HEK293 (cell line): Measurements from ENCODE around the gene KLK5.

Source experiments
- CTCF ChIA-PET: fragments of 350-600 bp; formaldehyde crosslinking; extraction: SDS; loops from one replicate; lab custom pipeline; 2021; ENCODE audit warnings: antibody characterized with exemption; lab: Yijun Ruan, JAX
- POLR2A ChIA-PET: fragments of 300-600 bp; formaldehyde crosslinking; extraction: SDS; loops from one replicate; lab custom pipeline; 2020; ENCODE audit warnings: antibody characterized with exemption, inconsistent platforms; lab: Yijun Ruan, JAX
- H3K27ac ChIP-seq: fragments of 200-500 bp; sonication (Bioruptor generic); 2 replicates; pipeline ENCODE4 v1.5.1; 2014; ENCODE audit warnings: low read depth, low read length, control low read depth, inconsistent platforms; ENCODE audit errors: extremely low read depth
- H3K36me3 ChIP-seq, 2 experiments: fragments of 200-500 bp in 1 of 2; sonication (Bioruptor generic) in 1 of 2; 1 replicate in 1 of 2; 2 replicates in 1 of 2; pipeline ENCODE4 v1.5.1; 2014 to 2017; ENCODE audit warnings: inconsistent platforms in 2 of 2, low read length in 2 of 2; ENCODE audit not compliant: control insufficient read depth in 2 of 2, insufficient read depth in 1 of 2
- H3K4me1 ChIP-seq: fragments of 200-500 bp; sonication (Bioruptor generic); 2 replicates; pipeline ENCODE4 v1.5.1; 2014; ENCODE audit warnings: mild to moderate bottlenecking, low read length, inconsistent platforms; ENCODE audit not compliant: control insufficient read depth, insufficient read depth
- H3K4me3 ChIP-seq: 2 replicates; pipeline ENCODE4 v1.5.1; 2011; ENCODE audit warnings: low read depth, mild to moderate bottlenecking, control low read depth, low read length, moderate library complexity
- H3K9me3 ChIP-seq: fragments of 200-500 bp; sonication (Bioruptor generic); 2 replicates; pipeline ENCODE4 v1.5.1; 2014; ENCODE audit warnings: low read depth, low read length, inconsistent platforms; ENCODE audit not compliant: control insufficient read depth, insufficient read depth
- FEZF1 ChIP-seq: fragments of 450-650 bp; formaldehyde crosslinking; IDR thresholded peaks from 2 replicates; pipeline ENCODE4 v1.5.1; 2016; ENCODE audit warnings: missing biosample characterization, missing genetic modification characterization
- KLF9 ChIP-seq: fragments of 450-650 bp; formaldehyde crosslinking; IDR thresholded peaks from 2 replicates; pipeline ENCODE4 v1.5.1; 2016; ENCODE audit warnings: missing biosample characterization, missing genetic modification characterization, low read depth
- RBAK ChIP-seq: fragments of 450-650 bp; formaldehyde crosslinking; IDR thresholded peaks from 2 replicates; pipeline ENCODE4 v1.5.1; 2016; ENCODE audit warnings: missing biosample characterization, missing genetic modification characterization
- SP7 ChIP-seq: fragments of 450-650 bp; formaldehyde crosslinking; IDR thresholded peaks from 2 replicates; pipeline ENCODE4 v1.5.1; 2016; ENCODE audit warnings: missing biosample characterization, missing genetic modification characterization
- ZBTB7A ChIP-seq: fragments of 450-650 bp; formaldehyde crosslinking; IDR thresholded peaks from 2 replicates; pipeline ENCODE4 v1.5.1; 2016; ENCODE audit warnings: low read depth, missing biosample characterization, missing genetic modification characterization
- ZFP41 ChIP-seq: fragments of 450-650 bp; formaldehyde crosslinking; IDR thresholded peaks from 2 replicates; pipeline ENCODE4 v1.5.1; 2016; ENCODE audit warnings: missing biosample characterization, missing genetic modification characterization, borderline replicate concordance
- ZNF138 ChIP-seq: fragments of 450-650 bp; formaldehyde crosslinking; IDR thresholded peaks from 2 replicates; pipeline ENCODE4 v1.5.1; 2016; ENCODE audit warnings: missing biosample characterization, missing genetic modification characterization, borderline replicate concordance
- ZNF16 ChIP-seq: fragments of 450-650 bp; formaldehyde crosslinking; IDR thresholded peaks from 2 replicates; pipeline ENCODE4 v1.5.1; 2016; ENCODE audit warnings: low read depth, missing biosample characterization, missing genetic modification characterization
- ZNF175 ChIP-seq: fragments of 450-650 bp; formaldehyde crosslinking; IDR thresholded peaks from 2 replicates; pipeline ENCODE4 v1.5.1; 2016; ENCODE audit warnings: missing biosample characterization, missing genetic modification characterization
- ZNF426 ChIP-seq: fragments of 450-650 bp; formaldehyde crosslinking; IDR thresholded peaks from 2 replicates; pipeline ENCODE4 v1.5.1; 2017; ENCODE audit warnings: missing biosample characterization, missing genetic modification characterization, mild to moderate bottlenecking, inconsistent platforms, moderate library complexity
- ZNF544 ChIP-seq: fragments of 450-650 bp; formaldehyde crosslinking; IDR thresholded peaks from 2 replicates; pipeline ENCODE4 v1.5.0; 2017; ENCODE audit warnings: missing biosample characterization, missing genetic modification characterization
- ZNF549 ChIP-seq: fragments of 450-650 bp; IDR thresholded peaks from 2 replicates; pipeline ENCODE4 v1.5.1; 2018; ENCODE audit warnings: missing biosample characterization, missing genetic modification characterization, mild to moderate bottlenecking, inconsistent platforms, moderate library complexity
- ZNF555 ChIP-seq: fragments of 450-650 bp; formaldehyde crosslinking; conservative IDR thresholded peaks from 2 replicates; pipeline ENCODE4 v1.5.1; 2017; ENCODE audit warnings: missing biosample characterization, mild to moderate bottlenecking, missing genetic modification characterization, inconsistent platforms
- ZNF626 ChIP-seq: fragments of 450-650 bp; sonication (Bioruptor Pico); formaldehyde crosslinking; IDR thresholded peaks from 2 replicates; pipeline ENCODE4 v1.5.1; 2018; ENCODE audit warnings: missing biosample characterization, missing genetic modification characterization, inconsistent platforms
- ZNF837 ChIP-seq: fragments of 450-650 bp; formaldehyde crosslinking; IDR thresholded peaks from 2 replicates; pipeline ENCODE4 v1.5.1; 2016; ENCODE audit warnings: missing biosample characterization, missing genetic modification characterization
- TF ChIP-seq, protein P1 (sequence below): fragments of 450-650 bp; formaldehyde crosslinking; IDR thresholded peaks from 2 replicates; pipeline ENCODE4 v1.5.1; 2016; ENCODE audit warnings: missing biosample characterization, missing genetic modification characterization
- TF ChIP-seq, protein P2 (sequence below): fragments of 450-650 bp; formaldehyde crosslinking; IDR thresholded peaks from 2 replicates; pipeline ENCODE4 v1.5.1; 2017; ENCODE audit warnings: missing biosample characterization, missing genetic modification characterization
- TF ChIP-seq, protein P3 (sequence below): fragments of 450-650 bp; formaldehyde crosslinking; conservative IDR thresholded peaks from 2 replicates; pipeline ENCODE4 v1.5.1; 2016; ENCODE audit warnings: low read depth, missing biosample characterization, missing genetic modification characterization
- TF ChIP-seq, protein P4 (sequence below): fragments of 450-650 bp; formaldehyde crosslinking; IDR thresholded peaks from 2 replicates; pipeline ENCODE4 v1.5.1; 2016; ENCODE audit warnings: missing biosample characterization, missing genetic modification characterization
- TF ChIP-seq, protein P5 (sequence below): fragments of 450-650 bp; formaldehyde crosslinking; IDR thresholded peaks from 2 replicates; pipeline ENCODE4 v1.5.1; 2016; ENCODE audit warnings: missing biosample characterization, missing genetic modification characterization
- TF ChIP-seq, protein P6 (sequence below): fragments of 450-650 bp; formaldehyde crosslinking; IDR thresholded peaks from 2 replicates; pipeline ENCODE4 v1.5.1; 2016; ENCODE audit warnings: missing biosample characterization, missing genetic modification characterization

Gene KLK5

DNA sequence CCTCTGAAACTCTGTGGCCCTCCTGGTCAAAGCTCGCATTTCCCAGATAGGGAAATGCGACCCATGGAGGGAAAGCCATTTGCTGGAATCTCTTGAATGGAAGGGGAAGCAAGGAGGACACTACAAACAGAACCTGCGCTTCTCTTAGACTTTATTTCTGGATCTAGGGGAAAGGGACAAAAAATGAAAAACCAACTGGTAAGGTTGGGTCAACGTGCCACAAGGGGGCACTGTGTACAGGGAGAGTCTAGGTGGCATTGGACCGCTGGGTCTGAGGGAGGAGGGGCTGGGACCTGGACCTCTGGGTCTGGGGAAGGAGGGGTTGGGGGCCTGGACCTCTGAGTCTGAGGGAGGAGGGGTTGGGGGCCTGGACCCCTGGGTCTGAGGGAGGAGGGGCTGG lies 46.6 kb downstream of the KLK5 start:
- CTCF ChIA-PET: interaction anchor here (0.6 to 1.7 kb wide), 24 partner anchors 8 to 489 kb away, joined by 3 to 32 read pairs (median 4); partner anchors contain the start of gene KLK2
- H3K27ac ChIP-seq: no peak overlapping the region
- no peak for TF ChIP-seq ZNF16 (tag by site-specific recombination)
- TF ChIP-seq, protein P1, sequence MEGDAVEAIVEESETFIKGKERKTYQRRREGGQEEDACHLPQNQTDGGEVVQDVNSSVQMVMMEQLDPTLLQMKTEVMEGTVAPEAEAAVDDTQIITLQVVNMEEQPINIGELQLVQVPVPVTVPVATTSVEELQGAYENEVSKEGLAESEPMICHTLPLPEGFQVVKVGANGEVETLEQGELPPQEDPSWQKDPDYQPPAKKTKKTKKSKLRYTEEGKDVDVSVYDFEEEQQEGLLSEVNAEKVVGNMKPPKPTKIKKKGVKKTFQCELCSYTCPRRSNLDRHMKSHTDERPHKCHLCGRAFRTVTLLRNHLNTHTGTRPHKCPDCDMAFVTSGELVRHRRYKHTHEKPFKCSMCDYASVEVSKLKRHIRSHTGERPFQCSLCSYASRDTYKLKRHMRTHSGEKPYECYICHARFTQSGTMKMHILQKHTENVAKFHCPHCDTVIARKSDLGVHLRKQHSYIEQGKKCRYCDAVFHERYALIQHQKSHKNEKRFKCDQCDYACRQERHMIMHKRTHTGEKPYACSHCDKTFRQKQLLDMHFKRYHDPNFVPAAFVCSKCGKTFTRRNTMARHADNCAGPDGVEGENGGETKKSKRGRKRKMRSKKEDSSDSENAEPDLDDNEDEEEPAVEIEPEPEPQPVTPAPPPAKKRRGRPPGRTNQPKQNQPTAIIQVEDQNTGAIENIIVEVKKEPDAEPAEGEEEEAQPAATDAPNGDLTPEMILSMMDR (tag by site-specific recombination): 0 out of 2 replicates have a peak, but pooled peaks have one; percentile 22
- H3K36me3 ChIP-seq: no peaks in the 10 kb centered on the region
- H3K4me1 ChIP-seq: no peaks in the 10 kb centered on the region; the same call in 1 of the 2 replicates
- no peak overlapping the region for H3K4me3 ChIP-seq
- no peaks in the 10 kb centered on the region for H3K9me3 ChIP-seq
- POLR2A ChIA-PET: interaction anchor here (0.6 kb wide), 1 partner anchor 18 kb away, joined by 3 read pairs; no protein-coding TSS in a partner anchor

DNA sequence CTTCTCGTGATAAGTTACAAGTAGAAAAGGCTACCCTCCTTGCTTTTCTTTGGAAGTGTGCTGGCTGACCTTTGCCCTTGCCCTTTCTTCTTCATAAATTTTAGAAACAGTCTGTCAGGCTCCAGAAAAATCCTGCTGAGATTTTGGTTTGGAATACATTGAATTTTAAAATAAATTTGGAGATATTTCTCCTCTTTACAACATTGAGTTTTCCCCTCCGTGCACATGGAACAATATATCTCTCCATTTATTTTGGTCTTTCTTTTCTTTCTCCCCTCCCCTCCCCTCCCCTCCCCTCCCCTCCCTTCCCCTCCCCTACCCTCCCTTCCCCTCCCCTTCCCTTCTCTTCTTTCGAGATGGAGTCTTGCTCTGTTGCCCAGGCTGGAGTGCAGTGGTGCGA lies 50.2 kb downstream of the KLK5 start:
- CTCF ChIA-PET: no interaction called here
- TF ChIP-seq ZNF555 (tag by site-specific recombination): no peak
- no peak for TF ChIP-seq ZBTB7A
- no peak for TF ChIP-seq ZNF175 (tag by site-specific recombination)
- H3K36me3 ChIP-seq: no peaks in the 10 kb centered on the region
- no peak overlapping the region for H3K27ac ChIP-seq
- no peaks in the 10 kb centered on the region for H3K4me1 ChIP-seq
- H3K9me3 ChIP-seq: no peaks in the 10 kb centered on the region
- POLR2A ChIA-PET: no interaction called here
- no peak overlapping the region for H3K4me3 ChIP-seq

DNA sequence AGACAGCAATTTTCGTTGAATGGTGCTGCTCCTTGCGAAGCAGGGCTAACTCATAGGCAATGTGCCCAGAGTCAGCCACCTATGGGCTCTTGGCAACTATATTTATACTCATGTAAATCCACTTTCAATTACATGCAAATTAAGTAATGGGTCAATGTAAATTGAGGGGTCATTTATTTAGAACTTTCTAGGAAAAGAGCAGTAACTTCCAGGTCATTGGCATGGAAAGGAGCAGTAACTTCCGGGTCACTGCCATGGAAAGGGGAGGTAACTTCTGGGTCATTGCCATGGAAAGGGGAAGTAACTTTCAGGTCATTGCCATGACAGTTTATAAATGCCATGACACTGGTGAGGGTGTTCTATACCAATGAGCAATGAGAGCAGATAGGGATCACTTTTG lies 53.3 kb downstream of the KLK5 start:
- Histone ChIP-seq H3K9me3 (no peaks in the 10 kb centered on the region), H3K36me3 (no peaks in the 10 kb centered on the region), H3K4me3 (no peak overlapping the region), H3K27ac (no peak overlapping the region), H3K4me1 (no peaks in the 10 kb centered on the region; the same call in 1 of the 2 replicates)
- POLR2A ChIA-PET: no interaction called here
- CTCF ChIA-PET: interaction anchor here (2.1 kb wide), 1 partner anchor 22 kb away, joined by 18 read pairs; no protein-coding TSS in a partner anchor
- TF ChIP-seq ZNF549 (tag by site-specific recombination): no peak
- TF ChIP-seq, protein P2, sequence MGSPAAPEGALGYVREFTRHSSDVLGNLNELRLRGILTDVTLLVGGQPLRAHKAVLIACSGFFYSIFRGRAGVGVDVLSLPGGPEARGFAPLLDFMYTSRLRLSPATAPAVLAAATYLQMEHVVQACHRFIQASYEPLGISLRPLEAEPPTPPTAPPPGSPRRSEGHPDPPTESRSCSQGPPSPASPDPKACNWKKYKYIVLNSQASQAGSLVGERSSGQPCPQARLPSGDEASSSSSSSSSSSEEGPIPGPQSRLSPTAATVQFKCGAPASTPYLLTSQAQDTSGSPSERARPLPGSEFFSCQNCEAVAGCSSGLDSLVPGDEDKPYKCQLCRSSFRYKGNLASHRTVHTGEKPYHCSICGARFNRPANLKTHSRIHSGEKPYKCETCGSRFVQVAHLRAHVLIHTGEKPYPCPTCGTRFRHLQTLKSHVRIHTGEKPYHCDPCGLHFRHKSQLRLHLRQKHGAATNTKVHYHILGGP (tag by site-specific recombination): peak; percentile 71; the same call in 1 of the 2 replicates
- no peak for TF ChIP-seq RBAK (tag by site-specific recombination)
- TF ChIP-seq, protein P3, sequence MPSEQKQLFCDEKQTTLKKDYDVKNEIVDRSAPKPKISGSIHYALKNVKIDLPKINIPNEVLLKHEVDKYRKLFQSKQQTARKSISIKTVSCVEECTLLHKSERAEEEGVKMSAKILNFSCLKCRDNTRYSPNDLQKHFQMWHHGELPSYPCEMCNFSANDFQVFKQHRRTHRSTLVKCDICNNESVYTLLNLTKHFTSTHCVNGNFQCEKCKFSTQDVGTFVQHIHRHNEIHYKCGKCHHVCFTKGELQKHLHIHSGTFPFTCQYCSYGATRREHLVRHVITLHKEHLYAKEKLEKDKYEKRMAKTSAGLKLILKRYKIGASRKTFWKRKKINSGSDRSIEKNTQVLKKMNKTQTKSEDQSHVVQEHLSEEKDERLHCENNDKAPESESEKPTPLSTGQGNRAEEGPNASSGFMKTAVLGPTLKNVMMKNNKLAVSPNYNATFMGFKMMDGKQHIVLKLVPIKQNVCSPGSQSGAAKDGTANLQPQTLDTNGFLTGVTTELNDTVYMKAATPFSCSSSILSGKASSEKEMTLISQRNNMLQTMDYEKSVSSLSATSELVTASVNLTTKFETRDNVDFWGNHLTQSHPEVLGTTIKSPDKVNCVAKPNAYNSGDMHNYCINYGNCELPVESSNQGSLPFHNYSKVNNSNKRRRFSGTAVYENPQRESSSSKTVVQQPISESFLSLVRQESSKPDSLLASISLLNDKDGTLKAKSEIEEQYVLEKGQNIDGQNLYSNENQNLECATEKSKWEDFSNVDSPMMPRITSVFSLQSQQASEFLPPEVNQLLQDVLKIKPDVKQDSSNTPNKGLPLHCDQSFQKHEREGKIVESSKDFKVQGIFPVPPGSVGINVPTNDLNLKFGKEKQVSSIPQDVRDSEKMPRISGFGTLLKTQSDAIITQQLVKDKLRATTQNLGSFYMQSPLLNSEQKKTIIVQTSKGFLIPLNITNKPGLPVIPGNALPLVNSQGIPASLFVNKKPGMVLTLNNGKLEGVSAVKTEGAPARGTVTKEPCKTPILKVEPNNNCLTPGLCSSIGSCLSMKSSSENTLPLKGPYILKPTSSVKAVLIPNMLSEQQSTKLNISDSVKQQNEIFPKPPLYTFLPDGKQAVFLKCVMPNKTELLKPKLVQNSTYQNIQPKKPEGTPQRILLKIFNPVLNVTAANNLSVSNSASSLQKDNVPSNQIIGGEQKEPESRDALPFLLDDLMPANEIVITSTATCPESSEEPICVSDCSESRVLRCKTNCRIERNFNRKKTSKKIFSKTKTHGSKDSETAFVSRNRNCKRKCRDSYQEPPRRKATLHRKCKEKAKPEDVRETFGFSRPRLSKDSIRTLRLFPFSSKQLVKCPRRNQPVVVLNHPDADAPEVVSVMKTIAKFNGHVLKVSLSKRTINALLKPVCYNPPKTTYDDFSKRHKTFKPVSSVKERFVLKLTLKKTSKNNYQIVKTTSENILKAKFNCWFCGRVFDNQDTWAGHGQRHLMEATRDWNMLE (tag by site-specific recombination): peak; percentile 56
- TF ChIP-seq FEZF1 (tag by site-specific recombination): no peak
- TF ChIP-seq, protein P4, sequence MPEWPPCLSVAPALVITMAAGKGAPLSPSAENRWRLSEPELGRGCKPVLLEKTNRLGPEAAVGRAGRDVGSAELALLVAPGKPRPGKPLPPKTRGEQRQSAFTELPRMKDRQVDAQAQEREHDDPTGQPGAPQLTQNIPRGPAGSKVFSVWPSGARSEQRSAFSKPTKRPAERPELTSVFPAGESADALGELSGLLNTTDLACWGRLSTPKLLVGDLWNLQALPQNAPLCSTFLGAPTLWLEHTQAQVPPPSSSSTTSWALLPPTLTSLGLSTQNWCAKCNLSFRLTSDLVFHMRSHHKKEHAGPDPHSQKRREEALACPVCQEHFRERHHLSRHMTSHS (tag by site-specific recombination): no peak
- TF ChIP-seq, protein P5, sequence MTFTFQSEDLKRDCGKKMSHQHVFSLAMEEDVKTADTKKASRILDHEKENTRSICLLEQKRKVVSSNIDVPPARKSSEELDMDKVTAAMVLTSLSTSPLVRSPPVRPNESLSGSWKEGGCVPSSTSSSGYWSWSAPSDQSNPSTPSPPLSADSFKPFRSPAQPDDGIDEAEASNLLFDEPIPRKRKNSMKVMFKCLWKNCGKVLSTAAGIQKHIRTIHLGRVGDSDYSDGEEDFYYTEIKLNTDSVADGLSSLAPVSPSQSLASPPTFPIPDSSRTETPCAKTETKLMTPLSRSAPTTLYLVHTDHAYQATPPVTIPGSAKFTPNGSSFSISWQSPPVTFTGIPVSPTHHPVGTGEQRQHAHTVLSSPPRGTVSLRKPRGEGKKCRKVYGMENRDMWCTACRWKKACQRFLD (tag by site-specific recombination): no peak
- no peak for TF ChIP-seq ZNF626
- TF ChIP-seq ZNF544 (tag by site-specific recombination): no peak
- no peak for TF ChIP-seq KLF9 (tag by site-specific recombination)
- TF ChIP-seq ZNF426: no peak
- TF ChIP-seq ZNF837: no peak
- TF ChIP-seq, protein P6, sequence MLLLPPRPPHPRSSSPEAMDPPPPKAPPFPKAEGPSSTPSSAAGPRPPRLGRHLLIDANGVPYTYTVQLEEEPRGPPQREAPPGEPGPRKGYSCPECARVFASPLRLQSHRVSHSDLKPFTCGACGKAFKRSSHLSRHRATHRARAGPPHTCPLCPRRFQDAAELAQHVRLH (tag by site-specific recombination): no peak
- TF ChIP-seq SP7 (tag by site-specific recombination): no peak
- no peak for TF ChIP-seq ZFP41
- TF ChIP-seq ZNF138 (tag by site-specific recombination): no peak
